ENCODE measurements around the gene XXYLT1.

XXYLT1 gene

GRCh38 chr3:195087328-195087727 lies 183.6 kb downstream of the XXYLT1 start:
- Histone ChIP-seq H3K4me1 (ENCODE audit: control insufficient read depth, low read length) (no peaks in the 10 kb centered on the region), H3F3A (ENCODE audit: control insufficient read depth, insufficient read depth) (no peaks in the 10 kb centered on the region), H3K27ac (ENCODE audit: low read depth, low read length) (no peak overlapping the region), H3K9me3 (ENCODE audit: control insufficient read depth, insufficient read depth, low read length) (no peaks in the 10 kb centered on the region), H3K4me3 (ENCODE audit: low read length) (no peak overlapping the region), H3K4me2 (ENCODE audit: low read length) (no peak overlapping the region), H3K9me2 (replicated peaks; ENCODE audit: control insufficient read depth, low read length) (no peaks in the 10 kb centered on the region), H3K79me2 (ENCODE audit: control insufficient read depth, low read length) (no peaks in the 10 kb centered on the region), H3K27me3 (ENCODE audit: control insufficient read depth, low read length) (no peaks in the 10 kb centered on the region), H4K20me1 (ENCODE audit: control insufficient read depth, insufficient read depth, low read depth, low read length) (no peaks in the 10 kb centered on the region), H3K36me3 (ENCODE audit: control insufficient read depth, low read length) (no peaks in the 10 kb centered on the region)
- TF ChIP-seq CTCF (IDR thresholded peaks at IDR 0.05; ENCODE audit: low read depth, low read length, poor library complexity, severe bottlenecking) (no peak), EZH2phosphoT487 (IDR thresholded peaks at IDR 0.05; ENCODE audit: borderline replicate concordance, low read length) (no peak)

GRCh38 chr3:195086885-195087284 lies 184.1 kb downstream of the XXYLT1 start:
- Histone ChIP-seq H3K36me3 (ENCODE audit: control insufficient read depth, low read length) (no peaks in the 10 kb centered on the region), H3K27me3 (ENCODE audit: control insufficient read depth, low read length) (no peaks in the 10 kb centered on the region), H3K4me1 (ENCODE audit: control insufficient read depth, low read length) (no peaks in the 10 kb centered on the region), H3K4me3 (ENCODE audit: low read length) (no peak overlapping the region), H3K4me2 (ENCODE audit: low read length) (no peak overlapping the region), H3F3A (ENCODE audit: control insufficient read depth, insufficient read depth) (no peaks in the 10 kb centered on the region), H3K27ac (ENCODE audit: low read depth, low read length) (no peak overlapping the region), H4K20me1 (ENCODE audit: control insufficient read depth, insufficient read depth, low read depth, low read length) (no peaks in the 10 kb centered on the region), H3K9me2 (replicated peaks; ENCODE audit: control insufficient read depth, low read length) (no peaks in the 10 kb centered on the region), H3K9me3 (ENCODE audit: control insufficient read depth, insufficient read depth, low read length) (no peaks in the 10 kb centered on the region), H3K79me2 (ENCODE audit: control insufficient read depth, low read length) (no peaks in the 10 kb centered on the region)
- TF ChIP-seq EZH2phosphoT487 (IDR thresholded peaks at IDR 0.05; ENCODE audit: borderline replicate concordance, low read length) (no peak), CTCF (IDR thresholded peaks at IDR 0.05; ENCODE audit: low read depth, low read length, poor library complexity, severe bottlenecking) (no peak)

GRCh38 chr3:195086341-195086740 lies 184.6 kb downstream of the XXYLT1 start:
- Histone ChIP-seq H3K9me2 (replicated peaks; ENCODE audit: control insufficient read depth, low read length) (no peaks in the 10 kb centered on the region), H3K27ac (ENCODE audit: low read depth, low read length) (no peak overlapping the region), H3F3A (ENCODE audit: control insufficient read depth, insufficient read depth) (no peaks in the 10 kb centered on the region), H3K4me3 (ENCODE audit: low read length) (no peak overlapping the region), H3K36me3 (ENCODE audit: control insufficient read depth, low read length) (no peaks in the 10 kb centered on the region), H3K79me2 (ENCODE audit: control insufficient read depth, low read length) (no peaks in the 10 kb centered on the region), H3K4me2 (ENCODE audit: low read length) (no peak overlapping the region), H3K4me1 (ENCODE audit: control insufficient read depth, low read length) (no peaks in the 10 kb centered on the region), H3K9me3 (ENCODE audit: control insufficient read depth, insufficient read depth, low read length) (no peaks in the 10 kb centered on the region), H4K20me1 (ENCODE audit: control insufficient read depth, insufficient read depth, low read depth, low read length) (no peaks in the 10 kb centered on the region), H3K27me3 (ENCODE audit: control insufficient read depth, low read length) (no peaks in the 10 kb centered on the region)
- TF ChIP-seq CTCF (IDR thresholded peaks at IDR 0.05; ENCODE audit: low read depth, low read length, poor library complexity, severe bottlenecking) = no peak
- TF ChIP-seq EZH2phosphoT487 (IDR thresholded peaks at IDR 0.05; ENCODE audit: borderline replicate concordance, low read length) = no peak

Measured in DOHH2 (cell line).